Astrocyte of the cerebellum (primary cell): ENCODE measurements around the gene TGM2.

Source experiments
- DNase-seq: peaks from one replicate; pipeline ENCODE4 v3.0.0-alpha.2; 2011; ENCODE audit warnings: low read depth
- H3K4me3 ChIP-seq: 2 replicates; pipeline ENCODE4 v1.5.1; 2011; ENCODE audit warnings: mild to moderate bottlenecking, low read depth, low read length, moderate library complexity
- CTCF ChIP-seq: IDR thresholded peaks from 2 replicates; pipeline ENCODE4 v1.5.1; 2012; ENCODE audit warnings: low read length, low read depth, moderate library complexity, mild to moderate bottlenecking; ENCODE audit errors: missing control alignments
- in situ Hi-C: cut with HindIII; loops from 2 replicates; pipeline ENCODE4 v1.10.0; 2017; ENCODE audit warnings: low sequenced_read_pairs

TGM2 gene

GRCh38 chr20:38165089-38165965 is at the start of gene TGM2:
TGM2 (minus strand) TSS chr20:38165270; CDS start chr20:38165198, 72 bp downstream.
- in situ Hi-C loops, result loop anchor here (5.0 kb wide), 1 partner anchor 93 kb away; no protein-coding TSS in a partner anchor
- TF ChIP-seq CTCF, result peak; percentile 76
- peak within 1 kb of the TSS; percentile 51 for H3K4me3 ChIP-seq
- no peak for DNase-seq

GRCh38 chr20:38214256-38215193 is 49.5 kb upstream of the TGM2 start:
- TF ChIP-seq CTCF, result peak; percentile 32
- in situ Hi-C loops, result no loop called here
- DNase-seq, result no peak
- no peak overlapping the region for H3K4me3 ChIP-seq

- in situ Hi-C loops, result no loop called here
- H3K4me3 ChIP-seq, result no peak overlapping the region
- no peak for TF ChIP-seq CTCF
- DNase-seq, result no peak
Measured at GRCh38 chr20:38213607-38213940, 48.5 kb upstream of the TGM2 start.

- in situ Hi-C loops, result no loop called here
- DNase-seq, result no peak
- no peak overlapping the region for H3K4me3 ChIP-seq
- TF ChIP-seq CTCF, result no peak
Measured at GRCh38 chr20:38212806-38213606, 47.9 kb upstream of the TGM2 start.

- H3K4me3 ChIP-seq, result no peak overlapping the region
- in situ Hi-C loops, result no loop called here
Measured at GRCh38 chr20:38211200-38212097, 46.4 kb upstream of the TGM2 start.

More at GRCh38 chr20:38211200-38212097, 46.4 kb upstream of the TGM2 start:
- no peak for TF ChIP-seq CTCF
- DNase-seq, result no peak
